ENCODE measurements around the gene MAGEA1.
A peak's percentile ranks its signal among the peaks of the same experiment; 100 is the strongest.
"Not testable (repeated sequence)": the region's sequence is repeated elsewhere in the genome, so short reads cannot be mapped to it uniquely, and the experiment has no call there.

Gene MAGEA1

GRCh38 chrX:153179131-153179530, at the start of gene MAGEA1:
MAGEA1 (plus strand) TSS chrX:153179284; CDS start chrX:153182390, 3,106 bp downstream.
- ATAC-seq = no peak
- TF ChIP-seq GLIS3 (CRISPR knock-in tag; IDR thresholded peaks at IDR 0.05) (no peak), ZNF70 (CRISPR knock-in tag; IDR thresholded peaks at IDR 0.05) (no peak), TCF4 (CRISPR knock-in tag; IDR thresholded peaks at IDR 0.05; ENCODE audit: borderline replicate concordance) (no peak), TSHZ2 (CRISPR knock-in tag; IDR thresholded peaks at IDR 0.05) (no peak), ARNTL (CRISPR knock-in tag; IDR thresholded peaks at IDR 0.05; ENCODE audit: borderline replicate concordance, low read depth) (no peak), CSRNP3 (CRISPR knock-in tag; IDR thresholded peaks at IDR 0.05) (no peak), ZC3H10 (CRISPR knock-in tag; IDR thresholded peaks at IDR 0.05) (no peak), RARB (CRISPR knock-in tag; IDR thresholded peaks at IDR 0.05) (no peak), PATZ1 (CRISPR knock-in tag; IDR thresholded peaks at IDR 0.05; ENCODE audit: borderline replicate concordance) (no peak), ISL1 (CRISPR knock-in tag; IDR thresholded peaks at IDR 0.05) (no peak), ZFP30 (CRISPR knock-in tag; IDR thresholded peaks at IDR 0.05) (no peak), CREB5 (CRISPR knock-in tag; IDR thresholded peaks at IDR 0.05; ENCODE audit: low read depth) (no peak), ZFP3 (CRISPR knock-in tag; IDR thresholded peaks at IDR 0.05) (no peak), CSDC2 (CRISPR knock-in tag; IDR thresholded peaks at IDR 0.05) (no peak), POU6F1 (CRISPR knock-in tag; IDR thresholded peaks at IDR 0.05; ENCODE audit: borderline replicate concordance, low read depth) (no peak), ZNF565 (CRISPR knock-in tag; conservative IDR thresholded peaks at IDR 0.05; ENCODE audit: low read depth) (no peak)

- ATAC-seq = not testable (repeated sequence)
Observed at GRCh38 chrX:153132924-153133323, 46.2 kb upstream of the MAGEA1 start.

GRCh38 chrX:153139074-153139473, 40.0 kb upstream of the MAGEA1 start:
- ATAC-seq = peak; percentile 73

GRCh38 chrX:153146288-153146687, 32.8 kb upstream of the MAGEA1 start:
- ATAC-seq = not testable (repeated sequence)

GRCh38 chrX:153153516-153153915, 25.6 kb upstream of the MAGEA1 start:
- no peak for ATAC-seq
- TF ChIP-seq PATZ1 (CRISPR knock-in tag; IDR thresholded peaks at IDR 0.05; ENCODE audit: borderline replicate concordance) = no peak
- no peak for TF ChIP-seq POU6F1 (CRISPR knock-in tag; IDR thresholded peaks at IDR 0.05; ENCODE audit: borderline replicate concordance, low read depth)
- no peak for TF ChIP-seq BACH2 (CRISPR knock-in tag; IDR thresholded peaks at IDR 0.05; ENCODE audit: borderline replicate concordance)
- TF ChIP-seq GLIS3 (CRISPR knock-in tag; IDR thresholded peaks at IDR 0.05) = no peak
- TF ChIP-seq ZNF8 (CRISPR knock-in tag; IDR thresholded peaks at IDR 0.05) = no peak
- TF ChIP-seq CSRNP3 (CRISPR knock-in tag; IDR thresholded peaks at IDR 0.05) = no peak
- TF ChIP-seq CSDC2 (CRISPR knock-in tag; IDR thresholded peaks at IDR 0.05) = no peak
- TF ChIP-seq ARNTL (CRISPR knock-in tag; IDR thresholded peaks at IDR 0.05; ENCODE audit: borderline replicate concordance, low read depth) = no peak
- TF ChIP-seq ZFP30 (CRISPR knock-in tag; IDR thresholded peaks at IDR 0.05) = no peak
